Neural cell (in vitro differentiated cells): ENCODE measurements around the gene CYP27B1. TPM values are rescaled to one million over a fixed set of nuclear protein-coding genes. Genes with fewer than 3 reads are reported as not detected.

Source experiments
- H2AFZ ChIP-seq: fragments of 200-600, 300-800 bp; sonication (generic), shearing (Covaris generic); 2 replicates; pipeline ENCODE4 v1.6.0; 2014; ENCODE audit warnings: low read depth, mild to moderate bottlenecking, antibody characterized with exemption, low read length, moderate library complexity
- H3F3A ChIP-seq: fragments of 200-600 bp; shearing (Covaris generic); 2 replicates; pipeline ENCODE4 v1.6.1; 2016; ENCODE audit warnings: mild to moderate bottlenecking, moderate library complexity, mixed read lengths, antibody characterized with exemption, low read length; ENCODE audit not compliant: insufficient read depth, poor library complexity, severe bottlenecking
- H3K27ac ChIP-seq: fragments of 200-600, 300-800 bp; sonication (generic), shearing (Covaris generic); 2 replicates; pipeline ENCODE4 v1.5.1; 2014; ENCODE audit warnings: mild to moderate bottlenecking, low read length, moderate library complexity
- H3K27me3 ChIP-seq: fragments of 300-800, 200-600 bp; sonication (generic), shearing (Covaris generic); 2 replicates; pipeline ENCODE4 v1.6.0; 2014; ENCODE audit warnings: mild to moderate bottlenecking, low read depth, low read length, moderate library complexity; ENCODE audit not compliant: insufficient read depth
- H3K36me3 ChIP-seq: fragments of 300-800, 200-600 bp; sonication (generic), shearing (Covaris generic); 2 replicates; pipeline ENCODE4 v1.5.1; 2014; ENCODE audit warnings: mild to moderate bottlenecking, antibody characterized with exemption, low read length, moderate library complexity; ENCODE audit not compliant: insufficient read depth
- H3K4me2 ChIP-seq: fragments of 300-800, 200-600 bp; sonication (generic), shearing (Covaris generic); 2 replicates; pipeline ENCODE4 v1.6.0; 2014; ENCODE audit warnings: mild to moderate bottlenecking, low read length
- H3K4me3 ChIP-seq: fragments of 300-800, 200-600 bp; sonication (generic), shearing (Covaris generic); 2 replicates; pipeline ENCODE4 v1.5.1; 2014; ENCODE audit warnings: mild to moderate bottlenecking, low read length, moderate library complexity
- H3K79me2 ChIP-seq: fragments of 200-600 bp; shearing (Covaris generic); replicated peaks from 2 replicates; pipeline ENCODE4 v1.6.0; 2014; ENCODE audit warnings: mild to moderate bottlenecking, low read length, moderate library complexity; ENCODE audit not compliant: insufficient read depth
- H3K9ac ChIP-seq: fragments of 300-800, 200-600 bp; sonication (generic), shearing (Covaris generic); 2 replicates; pipeline ENCODE4 v1.6.1; 2016; ENCODE audit warnings: mild to moderate bottlenecking, low read length, mixed read lengths
- H3K9me2 ChIP-seq: fragments of 200-600 bp; shearing (Covaris generic); 2 replicates; pipeline ENCODE4 v1.6.1; 2016; ENCODE audit warnings: mild to moderate bottlenecking, low read length, mixed read lengths; ENCODE audit not compliant: insufficient read depth
- H3K9me3 ChIP-seq: fragments of 200-600, 300-800 bp; sonication (generic), shearing (Covaris generic); 2 replicates; pipeline ENCODE4 v1.6.1; 2016; ENCODE audit warnings: mild to moderate bottlenecking, mixed run types, low read length, moderate library complexity, mixed read lengths
- H4K20me1 ChIP-seq: fragments of 200-600 bp; shearing (Covaris generic); 2 replicates; pipeline ENCODE4 v1.6.1; 2016; ENCODE audit warnings: mild to moderate bottlenecking, mixed run types; ENCODE audit not compliant: insufficient read depth
- CTCF ChIP-seq: fragments of 450-650 bp; IDR thresholded peaks from 2 replicates; pipeline ENCODE4 v1.5.1; 2014; ENCODE audit warnings: antibody characterized with exemption, mild to moderate bottlenecking, moderate library complexity; ENCODE audit not compliant: poor library complexity, severe bottlenecking
- EP300 ChIP-seq: fragments of 450-650 bp; conservative IDR thresholded peaks from 2 replicates; pipeline ENCODE4 v1.6.1; 2014; ENCODE audit warnings: antibody characterized with exemption, mild to moderate bottlenecking, moderate library complexity; ENCODE audit not compliant: poor library complexity, severe bottlenecking
- EZH2 ChIP-seq: fragments of 200-600, 300-800 bp; shearing (Covaris generic), sonication (generic); IDR thresholded peaks from 2 replicates; pipeline ENCODE4 v1.6.1; 2014; ENCODE audit warnings: antibody characterized with exemption, low read length, borderline replicate concordance, mild to moderate bottlenecking; ENCODE audit not compliant: insufficient read depth, poor library complexity, severe bottlenecking
- MXI1 ChIP-seq: fragments of 450-650 bp; conservative IDR thresholded peaks from 2 replicates; pipeline ENCODE4 v1.6.1; 2014; ENCODE audit warnings: antibody characterized with exemption, mild to moderate bottlenecking; ENCODE audit not compliant: poor library complexity, severe bottlenecking
- POLR2AphosphoS5 ChIP-seq: IDR thresholded peaks from 2 replicates; pipeline ENCODE4 v1.6.1; 2012
- REST ChIP-seq: IDR thresholded peaks from 2 replicates; pipeline ENCODE4 v1.6.1; 2012; ENCODE audit warnings: borderline replicate concordance
- TAF1 ChIP-seq: IDR thresholded peaks from 2 replicates; pipeline ENCODE4 v1.6.1; 2012; ENCODE audit warnings: low read depth
- polyA plus RNA-seq: library from polyadenylated mRNA; depleted of rRNA; stranded (reverse); fragments of >200 nt; gene quantifications from 2 replicates; pipeline ENCODE4 v1.2.3, GENCODE V29; 2014

CYP27B1 gene
- polyA plus RNA-seq, 1 donor from 2014 or later: 1.4 TPM

GRCh38 chr12:57756406-57757341 is 10.2 kb downstream of the CYP27B1 start:
- Histone ChIP-seq H3K9me3 (no peaks in the 10 kb centered on the region), H3K27me3 (no peaks in the 10 kb centered on the region), H3K9me2 (no peaks in the 10 kb centered on the region), H2AFZ (no peak overlapping the region), H3K4me3 (peak overlapping the region; percentile 89), H4K20me1 (no peaks in the 10 kb centered on the region), H3K9ac (peak overlapping the region; percentile 80), H3K36me3 (no peaks in the 10 kb centered on the region), H3K4me2 (peak overlapping the region; percentile 30), H3K27ac (no peak overlapping the region), H3F3A (no peaks in the 10 kb centered on the region), H3K79me2 (peaks cover 5% of the 10 kb centered on the region)
- TF ChIP-seq POLR2AphosphoS5: no peak
- peak; percentile 58 for TF ChIP-seq CTCF

- Histone ChIP-seq H3K9me3 (no peaks in the 10 kb centered on the region), H4K20me1 (no peaks in the 10 kb centered on the region), H3K9me2 (no peaks in the 10 kb centered on the region), H3K4me2 (peak overlapping the region; percentile 30), H2AFZ (no peak overlapping the region), H3F3A (no peaks in the 10 kb centered on the region), H3K79me2 (peaks cover 14% of the 10 kb centered on the region), H3K27me3 (no peaks in the 10 kb centered on the region), H3K36me3 (no peaks in the 10 kb centered on the region), H3K9ac (peak overlapping the region; percentile 80), H3K27ac (peak overlapping the region; percentile 39), H3K4me3 (peak overlapping the region; percentile 89)
- TF ChIP-seq REST (no peak), EZH2 (no peak), TAF1 (no peak), POLR2AphosphoS5 (no peak), CTCF (no peak), EP300 (no peak), MXI1 (no peak)
Observed at GRCh38 chr12:57755454-57756372, 11.2 kb downstream of the CYP27B1 start.
